HEK293 (cell line): ENCODE data around the gene UFD1.

Source experiments
- CTCF ChIA-PET: fragments of 350-600 bp; formaldehyde crosslinking; extraction: SDS; loops from one replicate; lab custom pipeline; 2021; ENCODE audit warnings: antibody characterized with exemption; lab: Yijun Ruan, JAX
- POLR2A ChIA-PET: fragments of 300-600 bp; formaldehyde crosslinking; extraction: SDS; loops from one replicate; lab custom pipeline; 2020; ENCODE audit warnings: antibody characterized with exemption, inconsistent platforms; lab: Yijun Ruan, JAX
- H3K27ac ChIP-seq: fragments of 200-500 bp; sonication (Bioruptor generic); 2 replicates; pipeline ENCODE4 v1.5.1; 2014; ENCODE audit warnings: low read depth, low read length, control low read depth, inconsistent platforms; ENCODE audit errors: extremely low read depth
- H3K36me3 ChIP-seq, 2 experiments: fragments of 200-500 bp in 1 of 2; sonication (Bioruptor generic) in 1 of 2; 1 replicate in 1 of 2; 2 replicates in 1 of 2; pipeline ENCODE4 v1.5.1; 2014 to 2017; ENCODE audit warnings: inconsistent platforms in 2 of 2, low read length in 2 of 2; ENCODE audit not compliant: control insufficient read depth in 2 of 2, insufficient read depth in 1 of 2
- H3K4me1 ChIP-seq: fragments of 200-500 bp; sonication (Bioruptor generic); 2 replicates; pipeline ENCODE4 v1.5.1; 2014; ENCODE audit warnings: mild to moderate bottlenecking, low read length, inconsistent platforms; ENCODE audit not compliant: control insufficient read depth, insufficient read depth
- H3K4me3 ChIP-seq: 2 replicates; pipeline ENCODE4 v1.5.1; 2011; ENCODE audit warnings: low read depth, mild to moderate bottlenecking, control low read depth, low read length, moderate library complexity
- H3K9me3 ChIP-seq: fragments of 200-500 bp; sonication (Bioruptor generic); 2 replicates; pipeline ENCODE4 v1.5.1; 2014; ENCODE audit warnings: low read depth, low read length, inconsistent platforms; ENCODE audit not compliant: control insufficient read depth, insufficient read depth
- BCL11A ChIP-seq: fragments of 450-650 bp; formaldehyde crosslinking; IDR thresholded peaks from 2 replicates; pipeline ENCODE4 v1.5.1; 2016; ENCODE audit warnings: low read depth, missing biosample characterization, missing genetic modification characterization
- BCL6B ChIP-seq: fragments of 450-650 bp; formaldehyde crosslinking; IDR thresholded peaks from 2 replicates; pipeline ENCODE4 v1.5.1; 2017; ENCODE audit warnings: missing biosample characterization, missing genetic modification characterization
- CTCF ChIP-seq: fragments of 450-650 bp; formaldehyde crosslinking; IDR thresholded peaks from 2 replicates; pipeline ENCODE4 v1.5.1; 2016; ENCODE audit warnings: missing biosample characterization, missing genetic modification characterization
- GLIS1 ChIP-seq: fragments of 450-650 bp; formaldehyde crosslinking; IDR thresholded peaks from 2 replicates; pipeline ENCODE4 v1.5.1; 2016; ENCODE audit warnings: missing biosample characterization, missing genetic modification characterization
- KLF8 ChIP-seq: fragments of 450-650 bp; formaldehyde crosslinking; IDR thresholded peaks from 2 replicates; pipeline ENCODE4 v1.5.1; 2016; ENCODE audit warnings: missing biosample characterization, missing genetic modification characterization
- ZBTB21 ChIP-seq: fragments of 450-650 bp; formaldehyde crosslinking; IDR thresholded peaks from 2 replicates; pipeline ENCODE4 v1.5.1; 2017; ENCODE audit warnings: missing biosample characterization, missing genetic modification characterization
- ZFHX2 ChIP-seq: fragments of 450-650 bp; formaldehyde crosslinking; conservative IDR thresholded peaks from 2 replicates; pipeline ENCODE4 v1.5.1; 2016; ENCODE audit warnings: missing biosample characterization, missing genetic modification characterization
- ZNF112 ChIP-seq: fragments of 450-650 bp; formaldehyde crosslinking; IDR thresholded peaks from 2 replicates; pipeline ENCODE4 v1.5.0; 2017; ENCODE audit warnings: missing biosample characterization, missing genetic modification characterization
- ZNF274 ChIP-seq, 2 experiments: fragments of 200-500 bp in 1 of 2; fragments of 450-650 bp in 1 of 2; sonication (Bioruptor generic) in 1 of 2; formaldehyde crosslinking in 1 of 2; IDR thresholded peaks; 2 replicates each; pipeline versions ENCODE4 v1.5.1 to v1.6.1; 2014 to 2016; ENCODE audit warnings: borderline replicate concordance in 1 of 2, inconsistent platforms in 1 of 2, low read length in 1 of 2, missing biosample characterization in 1 of 2, missing genetic modification characterization in 1 of 2
- ZNF335 ChIP-seq: fragments of 450-650 bp; formaldehyde crosslinking; conservative IDR thresholded peaks from 2 replicates; pipeline ENCODE4 v1.5.1; 2016; ENCODE audit warnings: missing biosample characterization, missing genetic modification characterization
- ZNF341 ChIP-seq: fragments of 450-650 bp; formaldehyde crosslinking; IDR thresholded peaks from 2 replicates; pipeline ENCODE4; 2016; ENCODE audit warnings: low read depth, missing biosample characterization, missing genetic modification characterization
- ZNF501 ChIP-seq: fragments of 450-650 bp; formaldehyde crosslinking; IDR thresholded peaks from 2 replicates; pipeline ENCODE4 v1.5.1; 2016; ENCODE audit warnings: missing biosample characterization, missing genetic modification characterization
- ZNF529 ChIP-seq: fragments of 450-650 bp; formaldehyde crosslinking; IDR thresholded peaks from 2 replicates; pipeline ENCODE4 v1.5.1; 2017; ENCODE audit warnings: missing genetic modification characterization, missing biosample characterization; ENCODE audit not compliant: insufficient replicate concordance
- ZNF660 ChIP-seq: fragments of 450-650 bp; IDR thresholded peaks from 2 replicates; pipeline ENCODE4 v1.5.1; 2018; ENCODE audit warnings: missing biosample characterization, mild to moderate bottlenecking, missing genetic modification characterization
- ZNF76 ChIP-seq: fragments of 450-650 bp; formaldehyde crosslinking; IDR thresholded peaks from 2 replicates; pipeline ENCODE4; 2016; ENCODE audit warnings: low read depth, missing biosample characterization, missing genetic modification characterization, borderline replicate concordance
- ZXDB ChIP-seq: fragments of 450-650 bp; formaldehyde crosslinking; IDR thresholded peaks from 2 replicates; pipeline ENCODE4 v1.5.1; 2016; ENCODE audit warnings: missing biosample characterization, missing genetic modification characterization

UFD1 gene

GRCh38 chr22:19524170-19525115 is 45.5 kb upstream of the UFD1 start, which contains the start of gene CLDN5:
CLDN5 (minus strand) TSS chr22:19524410; CDS start chr22:19524255, 155 bp downstream.
- no peak within 1 kb of the TSS for H3K4me3 ChIP-seq
- peaks cover 0 to 25% of the 10 kb centered on the region in 2 experiments; a peak in 1 of 3 replicates for H3K36me3 ChIP-seq
- TF ChIP-seq CTCF (tag by site-specific recombination), result no peak
- TF ChIP-seq ZNF274 (IDR thresholded peaks at IDR 0.05; ENCODE audit: low read length), result no peak
- no peak for TF ChIP-seq ZNF274 (tag by site-specific recombination; IDR thresholded peaks at IDR 0.05; ENCODE audit: borderline replicate concordance)
- TF ChIP-seq, all 188 proteins: peak for 0
- H3K9me3 ChIP-seq, result no peaks in the 10 kb centered on the region
- H3K27ac ChIP-seq, result no peak within 1 kb of the TSS
- H3K4me1 ChIP-seq, result no peaks in the 10 kb centered on the region
- CTCF ChIA-PET, result interaction anchor here (0.6 to 1.1 kb wide), 2 partner anchors 105 to 446 kb away, joined by 3 to 4 read pairs; no protein-coding TSS in a partner anchor
- POLR2A ChIA-PET, result no interaction called here

GRCh38 chr22:19523240-19524169 is 44.5 kb upstream of the UFD1 start:
- Histone ChIP-seq H3K4me3 (no peak overlapping the region), H3K36me3 (peaks cover 0 to 35% of the 10 kb centered on the region in 2 experiments; a peak in 1 of 3 replicates), H3K4me1 (no peaks in the 10 kb centered on the region), H3K9me3 (no peaks in the 10 kb centered on the region), H3K27ac (no peak overlapping the region)
- CTCF ChIA-PET, result interaction anchor here (0.6 to 1.1 kb wide), 2 partner anchors 106 to 447 kb away, joined by 3 to 4 read pairs; no protein-coding TSS in a partner anchor
- POLR2A ChIA-PET, result no interaction called here
- TF ChIP-seq ZNF335 (no peak), ZNF112 (tag by site-specific recombination) (no peak), ZNF501 (tag by site-specific recombination) (no peak), ZNF341 (tag by site-specific recombination) (no peak), BCL11A (tag by site-specific recombination) (no peak), ZFHX2 (tag by site-specific recombination) (no peak), KLF8 (tag by site-specific recombination) (no peak), ZNF660 (tag by site-specific recombination) (no peak), ZNF529 (tag by site-specific recombination) (no peak), ZNF76 (tag by site-specific recombination) (no peak), GLIS1 (no peak), ZXDB (tag by site-specific recombination) (no peak), ZBTB21 (tag by site-specific recombination) (no peak), BCL6B (tag by site-specific recombination) (no peak)
